GM23338 (cell line): ENCODE measurements around the gene FIBP. TPM values are rescaled to one million over a fixed set of nuclear protein-coding genes. Genes with fewer than 3 reads are reported as not detected.

Source experiments
- ATAC-seq: fragments of 200-7000 bp; cut with Tn5 transposase; 3 replicates; pipeline ENCODE4 v1.9.1; 2020
- DNase-seq: peaks from one replicate; pipeline ENCODE4 v3.0.0-alpha.2; 2015; ENCODE audit warnings: low spot score
- H2AFZ ChIP-seq: fragments of 200-600 bp; sonication (generic); 2 replicates; pipeline ENCODE4 v1.8.0; 2016; ENCODE audit warnings: antibody characterized with exemption, mild to moderate bottlenecking, moderate library complexity
- H3F3A ChIP-seq: fragments of 200-600 bp; sonication (generic); replicated peaks from 2 replicates; pipeline ENCODE4 v1.8.0; 2017; ENCODE audit warnings: antibody characterized with exemption, mixed run types, low read depth
- H3K27ac ChIP-seq: fragments of 200-600 bp; sonication (generic); 2 replicates; pipeline ENCODE4 v1.6.1; 2016; ENCODE audit warnings: low read depth
- H3K27me3 ChIP-seq: fragments of 200-600 bp; sonication (generic); 2 replicates; pipeline ENCODE4 v1.8.0; 2016; ENCODE audit warnings: mild to moderate bottlenecking, mixed run types, moderate library complexity; ENCODE audit not compliant: insufficient read depth
- H3K36me3 ChIP-seq: fragments of 200-600 bp; sonication (generic); 2 replicates; pipeline ENCODE4 v1.8.0; 2016; ENCODE audit warnings: mild to moderate bottlenecking; ENCODE audit not compliant: insufficient read depth
- H3K4me1 ChIP-seq: fragments of 200-600 bp; sonication (generic); 2 replicates; pipeline ENCODE4 v1.8.0; 2016; ENCODE audit warnings: mild to moderate bottlenecking, moderate library complexity; ENCODE audit not compliant: insufficient read depth
- H3K4me2 ChIP-seq: fragments of 200-600 bp; sonication (generic); 2 replicates; pipeline ENCODE4 v1.7.1; 2017; ENCODE audit warnings: mixed run types
- H3K4me3 ChIP-seq: fragments of 200-600 bp; sonication (generic); 2 replicates; pipeline ENCODE4 v1.6.1; 2016; ENCODE audit warnings: mixed run types
- H3K79me2 ChIP-seq: fragments of 200-600 bp; sonication (generic); replicated peaks from 2 replicates; pipeline ENCODE4 v1.8.0; 2017; ENCODE audit warnings: mild to moderate bottlenecking; ENCODE audit not compliant: insufficient read depth
- H3K9me2 ChIP-seq: fragments of 200-600 bp; sonication (generic); 2 replicates; pipeline ENCODE4 v1.8.0; 2017; ENCODE audit not compliant: insufficient read depth
- H4K20me1 ChIP-seq: fragments of 200-600 bp; sonication (generic); replicated peaks from 2 replicates; pipeline ENCODE4 v1.8.0; 2017; ENCODE audit warnings: mild to moderate bottlenecking; ENCODE audit not compliant: insufficient read depth
- H3K27ac Mint-ChIP-seq: 2 replicates; pipeline ENCODE4 v1.8.0; 2020; ENCODE audit warnings: inconsistent platforms, mild to moderate bottlenecking, moderate library complexity, mixed read lengths
- H3K27me3 Mint-ChIP-seq: 3 replicates; pipeline ENCODE4 v1.8.0; 2022; ENCODE audit warnings: low read depth, mild to moderate bottlenecking, moderate library complexity, mixed read lengths, inconsistent platforms; ENCODE audit not compliant: insufficient read depth, poor library complexity
- H3K36me3 Mint-ChIP-seq: 3 replicates; pipeline ENCODE4 v1.8.0; 2021; ENCODE audit warnings: low read depth, mild to moderate bottlenecking, inconsistent platforms, moderate library complexity, mixed read lengths
- H3K4me1 Mint-ChIP-seq: 3 replicates; pipeline ENCODE4 v1.8.0; 2020; ENCODE audit warnings: mild to moderate bottlenecking, inconsistent platforms, mixed read lengths
- H3K4me3 Mint-ChIP-seq: 3 replicates; pipeline ENCODE4 v1.8.0; 2021; ENCODE audit warnings: moderate library complexity, mild to moderate bottlenecking, inconsistent platforms, mixed read lengths
- H3K9me3 Mint-ChIP-seq: 3 replicates; pipeline ENCODE4 v1.8.0; 2020; ENCODE audit warnings: moderate library complexity, mild to moderate bottlenecking, inconsistent platforms, mixed read lengths
- CREB1 ChIP-seq: fragments of 250-450 bp; sonication (Bioruptor Pico); IDR thresholded peaks from 2 replicates; pipeline ENCODE4 v1.5.0; 2020; ENCODE audit warnings: low read depth, mild to moderate bottlenecking, moderate library complexity
- EZH2 ChIP-seq: fragments of 200-600 bp; sonication (generic); IDR thresholded peaks from one replicate; pipeline ENCODE4 v1.8.0; 2017; ENCODE audit warnings: antibody characterized with exemption, mild to moderate bottlenecking, low read depth; ENCODE audit not compliant: unreplicated experiment
- JUNB ChIP-seq: IDR thresholded peaks from one replicate; pipeline ENCODE4 v1.6.1; 2016; ENCODE audit warnings: antibody characterized with exemption; ENCODE audit not compliant: unreplicated experiment
- NANOG ChIP-seq: IDR thresholded peaks from 2 replicates; pipeline ENCODE4 v1.6.1; 2016; ENCODE audit warnings: antibody characterized with exemption, borderline replicate concordance
- POLR2AphosphoS5 ChIP-seq: IDR thresholded peaks from 2 replicates; pipeline ENCODE4 v1.6.1; 2016; ENCODE audit warnings: antibody characterized with exemption, low read depth
- STAT1 ChIP-seq: IDR thresholded peaks from one replicate; pipeline ENCODE4 v1.6.1; 2016; ENCODE audit warnings: antibody characterized with exemption; ENCODE audit not compliant: unreplicated experiment
- ZNF114 ChIP-seq: fragments of 250-450 bp; sonication (Bioruptor Pico); IDR thresholded peaks from 2 replicates; pipeline ENCODE4 v1.5.0; 2020; ENCODE audit warnings: mild to moderate bottlenecking, moderate library complexity
- ZNF331 ChIP-seq: fragments of 250-450 bp; sonication (Bioruptor Pico); IDR thresholded peaks from 2 replicates; pipeline ENCODE4 v1.5.0; 2020; ENCODE audit warnings: low read depth, mild to moderate bottlenecking, moderate library complexity
- polyA plus RNA-seq: library from polyadenylated mRNA; unstranded; fragments of >200 nt; fragmentation: Nextera tagmentation; extraction: Ambion mirVana; gene quantifications from 2 replicates; pipeline ENCODE4 v1.2.1, GENCODE V29; 2016
- total RNA-seq: library from RNA; depleted of rRNA; stranded (reverse); fragments of >200 nt; shearing (Covaris generic); gene quantifications from 2 replicates; pipeline ENCODE4 v1.2.3, GENCODE V29; 2014
- TF ChIP-seq, protein P1 (sequence below): IDR thresholded peaks from 2 replicates; pipeline ENCODE4 v1.6.1; 2016; ENCODE audit warnings: antibody characterized with exemption
- TF ChIP-seq, protein P2 (sequence below), 2 experiments: fragments of 200-600 bp in 1 of 2; sonication (generic) in 1 of 2; conservative IDR thresholded peaks; 2 replicates each; pipeline versions ENCODE4 v1.5.1 to v1.6.1; 2016 to 2017; ENCODE audit warnings: antibody characterized with exemption in 2 of 2, low read depth in 2 of 2, mild to moderate bottlenecking in 2 of 2, moderate library complexity in 1 of 2
- TF ChIP-seq, protein P3 (sequence below): IDR thresholded peaks from one replicate; pipeline ENCODE4 v1.6.1; 2018; ENCODE audit warnings: antibody characterized with exemption; ENCODE audit not compliant: unreplicated experiment

Gene FIBP
- total and polyA plus RNA-seq, 2 experiments from 2014 or later: 79.0 to 102 TPM

DNA sequence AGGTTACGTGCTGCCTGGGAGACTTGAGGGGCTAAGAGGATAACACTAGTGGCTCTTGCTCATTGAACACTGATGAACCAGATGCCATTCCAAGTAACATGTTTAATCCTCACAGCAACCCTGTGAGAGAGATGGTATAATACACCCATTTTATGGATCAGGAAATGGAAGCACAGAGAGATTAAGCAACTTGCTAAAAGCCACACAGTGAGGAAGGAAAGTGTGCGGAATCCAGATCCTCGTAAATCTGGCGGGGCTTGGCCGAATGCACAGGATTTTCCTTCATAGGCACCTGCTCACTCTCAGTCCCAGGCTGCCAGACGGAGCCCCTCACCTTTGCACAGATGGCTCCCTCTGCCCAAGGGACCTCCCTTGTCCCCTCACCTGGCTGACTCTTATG, 19.6 kb upstream of the FIBP start:
- no peak for ATAC-seq
- H3K4me3 Mint-ChIP-seq: no peak overlapping the region

DNA sequence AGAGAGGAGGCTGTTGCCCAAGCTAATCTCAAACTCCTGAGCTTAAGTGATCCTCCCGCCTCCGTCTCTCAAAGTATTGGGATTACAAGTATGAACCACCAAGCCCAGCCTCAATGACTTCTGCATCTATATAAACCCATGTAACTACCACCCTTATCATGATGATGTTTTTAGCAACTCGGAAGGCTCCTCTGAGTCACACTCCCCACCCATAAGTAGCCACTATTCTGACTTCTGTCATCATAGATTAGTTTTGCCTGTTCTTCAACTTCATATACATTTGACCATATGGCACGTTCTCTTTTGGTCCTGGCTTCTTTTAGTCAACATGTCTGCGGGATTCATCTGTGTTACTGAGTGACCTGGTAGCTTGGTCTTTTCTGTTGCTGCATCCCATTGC, 18.3 kb upstream of the FIBP start:
- H3K36me3 Mint-ChIP-seq: no peaks in the 10 kb centered on the region
- TF ChIP-seq NANOG (no peak), CREB1 (CRISPR knock-in tag) (no peak), POLR2AphosphoS5 (no peak), ZNF114 (no peak), STAT1 (no peak)
- TF ChIP-seq, protein P1, sequence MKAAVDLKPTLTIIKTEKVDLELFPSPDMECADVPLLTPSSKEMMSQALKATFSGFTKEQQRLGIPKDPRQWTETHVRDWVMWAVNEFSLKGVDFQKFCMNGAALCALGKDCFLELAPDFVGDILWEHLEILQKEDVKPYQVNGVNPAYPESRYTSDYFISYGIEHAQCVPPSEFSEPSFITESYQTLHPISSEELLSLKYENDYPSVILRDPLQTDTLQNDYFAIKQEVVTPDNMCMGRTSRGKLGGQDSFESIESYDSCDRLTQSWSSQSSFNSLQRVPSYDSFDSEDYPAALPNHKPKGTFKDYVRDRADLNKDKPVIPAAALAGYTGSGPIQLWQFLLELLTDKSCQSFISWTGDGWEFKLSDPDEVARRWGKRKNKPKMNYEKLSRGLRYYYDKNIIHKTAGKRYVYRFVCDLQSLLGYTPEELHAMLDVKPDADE: no peak
- TF ChIP-seq, protein P2, sequence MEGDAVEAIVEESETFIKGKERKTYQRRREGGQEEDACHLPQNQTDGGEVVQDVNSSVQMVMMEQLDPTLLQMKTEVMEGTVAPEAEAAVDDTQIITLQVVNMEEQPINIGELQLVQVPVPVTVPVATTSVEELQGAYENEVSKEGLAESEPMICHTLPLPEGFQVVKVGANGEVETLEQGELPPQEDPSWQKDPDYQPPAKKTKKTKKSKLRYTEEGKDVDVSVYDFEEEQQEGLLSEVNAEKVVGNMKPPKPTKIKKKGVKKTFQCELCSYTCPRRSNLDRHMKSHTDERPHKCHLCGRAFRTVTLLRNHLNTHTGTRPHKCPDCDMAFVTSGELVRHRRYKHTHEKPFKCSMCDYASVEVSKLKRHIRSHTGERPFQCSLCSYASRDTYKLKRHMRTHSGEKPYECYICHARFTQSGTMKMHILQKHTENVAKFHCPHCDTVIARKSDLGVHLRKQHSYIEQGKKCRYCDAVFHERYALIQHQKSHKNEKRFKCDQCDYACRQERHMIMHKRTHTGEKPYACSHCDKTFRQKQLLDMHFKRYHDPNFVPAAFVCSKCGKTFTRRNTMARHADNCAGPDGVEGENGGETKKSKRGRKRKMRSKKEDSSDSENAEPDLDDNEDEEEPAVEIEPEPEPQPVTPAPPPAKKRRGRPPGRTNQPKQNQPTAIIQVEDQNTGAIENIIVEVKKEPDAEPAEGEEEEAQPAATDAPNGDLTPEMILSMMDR (conservative IDR thresholded peaks at IDR 0.05; ENCODE audit: low read depth in 2 of 2): no peak

More for the DNA sequence above, 19.6 kb upstream of the FIBP start:
- no peak overlapping the region for H3K27ac ChIP-seq
- H3F3A ChIP-seq: no peaks in the 10 kb centered on the region
- no peak for DNase-seq
- no peaks in the 10 kb centered on the region for H3K9me3 Mint-ChIP-seq
- peaks cover 5% of the 10 kb centered on the region for H3K4me1 ChIP-seq
- TF ChIP-seq ZNF331 (CRISPR knock-in tag) (no peak), JUNB (no peak), EZH2 (no peak)
- TF ChIP-seq, protein P3, sequence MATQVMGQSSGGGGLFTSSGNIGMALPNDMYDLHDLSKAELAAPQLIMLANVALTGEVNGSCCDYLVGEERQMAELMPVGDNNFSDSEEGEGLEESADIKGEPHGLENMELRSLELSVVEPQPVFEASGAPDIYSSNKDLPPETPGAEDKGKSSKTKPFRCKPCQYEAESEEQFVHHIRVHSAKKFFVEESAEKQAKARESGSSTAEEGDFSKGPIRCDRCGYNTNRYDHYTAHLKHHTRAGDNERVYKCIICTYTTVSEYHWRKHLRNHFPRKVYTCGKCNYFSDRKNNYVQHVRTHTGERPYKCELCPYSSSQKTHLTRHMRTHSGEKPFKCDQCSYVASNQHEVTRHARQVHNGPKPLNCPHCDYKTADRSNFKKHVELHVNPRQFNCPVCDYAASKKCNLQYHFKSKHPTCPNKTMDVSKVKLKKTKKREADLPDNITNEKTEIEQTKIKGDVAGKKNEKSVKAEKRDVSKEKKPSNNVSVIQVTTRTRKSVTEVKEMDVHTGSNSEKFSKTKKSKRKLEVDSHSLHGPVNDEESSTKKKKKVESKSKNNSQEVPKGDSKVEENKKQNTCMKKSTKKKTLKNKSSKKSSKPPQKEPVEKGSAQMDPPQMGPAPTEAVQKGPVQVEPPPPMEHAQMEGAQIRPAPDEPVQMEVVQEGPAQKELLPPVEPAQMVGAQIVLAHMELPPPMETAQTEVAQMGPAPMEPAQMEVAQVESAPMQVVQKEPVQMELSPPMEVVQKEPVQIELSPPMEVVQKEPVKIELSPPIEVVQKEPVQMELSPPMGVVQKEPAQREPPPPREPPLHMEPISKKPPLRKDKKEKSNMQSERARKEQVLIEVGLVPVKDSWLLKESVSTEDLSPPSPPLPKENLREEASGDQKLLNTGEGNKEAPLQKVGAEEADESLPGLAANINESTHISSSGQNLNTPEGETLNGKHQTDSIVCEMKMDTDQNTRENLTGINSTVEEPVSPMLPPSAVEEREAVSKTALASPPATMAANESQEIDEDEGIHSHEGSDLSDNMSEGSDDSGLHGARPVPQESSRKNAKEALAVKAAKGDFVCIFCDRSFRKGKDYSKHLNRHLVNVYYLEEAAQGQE: no peak
- TF ChIP-seq, protein P1: no peak
- TF ChIP-seq, protein P2 (conservative IDR thresholded peaks at IDR 0.05; ENCODE audit: low read depth in 2 of 2): no peak
- H3K9me2 ChIP-seq: no peaks in the 10 kb centered on the region
- H3K36me3 Mint-ChIP-seq: no peaks in the 10 kb centered on the region
- no peaks in the 10 kb centered on the region for H3K36me3 ChIP-seq
- no peaks in the 10 kb centered on the region for H4K20me1 ChIP-seq
- H3K27me3 Mint-ChIP-seq: peaks cover 20% of the 10 kb centered on the region
- no peak overlapping the region for H3K27ac Mint-ChIP-seq
- H3K27me3 ChIP-seq: peaks cover 32% of the 10 kb centered on the region
- no peak overlapping the region for H3K4me2 ChIP-seq
- peaks cover 7% of the 10 kb centered on the region for H3K4me1 Mint-ChIP-seq
- no peaks in the 10 kb centered on the region for H3K79me2 ChIP-seq
- no peak overlapping the region for H2AFZ ChIP-seq
- no peak overlapping the region for H3K4me3 ChIP-seq

More for the DNA sequence above, 18.3 kb upstream of the FIBP start:
- no peak overlapping the region; the same call in 2 of the 3 replicates for H3K4me3 Mint-ChIP-seq
- Histone ChIP-seq H2AFZ (no peak overlapping the region), H3K79me2 (no peaks in the 10 kb centered on the region), H3K27me3 (peaks cover 43% of the 10 kb centered on the region), H4K20me1 (no peaks in the 10 kb centered on the region), H3K4me1 (no peaks in the 10 kb centered on the region; the same call in 1 of the 2 replicates), H3K36me3 (no peaks in the 10 kb centered on the region), H3F3A (no peaks in the 10 kb centered on the region), H3K4me3 (no peak overlapping the region), H3K27ac (no peak overlapping the region), H3K9me2 (no peaks in the 10 kb centered on the region), H3K4me2 (no peak overlapping the region)
- DNase-seq (no peak), ATAC-seq (no peak)
- H3K4me1 Mint-ChIP-seq: peaks cover 5% of the 10 kb centered on the region
- no peaks in the 10 kb centered on the region for H3K9me3 Mint-ChIP-seq
- no peak overlapping the region for H3K27ac Mint-ChIP-seq
- peaks cover 28% of the 10 kb centered on the region for H3K27me3 Mint-ChIP-seq
